K562 (cell line): ENCODE measurements around the gene SV2C. TPM values are rescaled to one million over a fixed set of nuclear protein-coding genes. Genes with fewer than 3 reads are reported as not detected.

ENCODE experiments used
- CREBBP ChIP-seq: IDR thresholded peaks from one replicate; pipeline ENCODE4 v1.6.1; 2012; ENCODE audit warnings: low read depth, mild to moderate bottlenecking, control low read depth, inconsistent platforms, low read length
- GATA2 ChIP-seq: sonication (generic); formaldehyde crosslinking; IDR thresholded peaks from 2 replicates; pipeline ENCODE4 v1.4.0; 2020; ENCODE audit warnings: mild to moderate bottlenecking, missing genetic modification reagents
- GATAD2B ChIP-seq: fragments of 450-650 bp; IDR thresholded peaks from 2 replicates; pipeline ENCODE4 v1.6.1; 2017; ENCODE audit warnings: mild to moderate bottlenecking, borderline replicate concordance
- HDAC3 ChIP-seq: fragments of 450-650 bp; IDR thresholded peaks from 2 replicates; pipeline ENCODE4 v1.6.1; 2018; ENCODE audit warnings: borderline replicate concordance, mild to moderate bottlenecking, moderate library complexity; ENCODE audit not compliant: partially characterized antibody
- MAFG ChIP-seq: fragments of 450-650 bp; conservative IDR thresholded peaks from 2 replicates; pipeline ENCODE4 v1.6.1; 2016; ENCODE audit warnings: missing genetic modification characterization, missing compliant biosample characterization
- NR2C2 ChIP-seq, 2 experiments: fragments of 200-800 bp in 1 of 2; sonication (Bioruptor generic) in 1 of 2; sonication (generic) in 1 of 2; formaldehyde crosslinking in 1 of 2; IDR thresholded peaks; 2 replicates each; pipeline versions ENCODE4 v1.6.1 to v1.8.0; 2016 to 2022; ENCODE audit warnings: mild to moderate bottlenecking in 1 of 2, missing compliant biosample characterization in 1 of 2, missing genetic modification characterization in 1 of 2, missing genetic modification reagents in 1 of 2
- SMC3 ChIP-seq: conservative IDR thresholded peaks from 2 replicates; pipeline ENCODE4 v1.6.1; 2011; ENCODE audit warnings: low read depth, low read length, improper control_type of control experiment; ENCODE audit not compliant: insufficient read depth
- SOX6 ChIP-seq: fragments of 450-650 bp; IDR thresholded peaks from 2 replicates; pipeline ENCODE4 v1.6.1; 2014; ENCODE audit warnings: mild to moderate bottlenecking
- TBP ChIP-seq: optimal IDR thresholded peaks from 2 replicates; pipeline ENCODE3; 2011; ENCODE audit warnings: low read depth, low read length, improper control_type of control experiment
- TEAD4 ChIP-seq, 2 experiments: sonication (generic) in 1 of 2; formaldehyde crosslinking in 1 of 2; IDR thresholded peaks; 2 replicates each; pipeline versions ENCODE4 v1.6.1 to v1.8.0; 2012 to 2022; ENCODE audit warnings: borderline replicate concordance in 1 of 2, inconsistent platforms in 1 of 2, low read length in 1 of 2, mild to moderate bottlenecking in 1 of 2, missing genetic modification reagents in 1 of 2
- TRIM24 ChIP-seq, 2 experiments: fragments of 450-650 bp; IDR thresholded peaks; 2 replicates each; pipeline ENCODE4 v1.6.1; 2016
- YY1 ChIP-seq, 3 experiments: IDR thresholded peaks; 2 replicates each; pipeline ENCODE4 v1.6.1; 2011; ENCODE audit warnings: low read length in 2 of 3, mild to moderate bottlenecking in 2 of 3, moderate library complexity in 2 of 3, borderline replicate concordance in 1 of 3, control low read depth in 1 of 3, low read depth in 1 of 3; ENCODE audit not compliant: insufficient read depth in 3 of 3, insufficient replicate concordance in 2 of 3, control insufficient read depth in 1 of 3, insufficient read length in 1 of 3; ENCODE audit errors: extremely low read depth in 1 of 3
- ZNF274 ChIP-seq: IDR thresholded peaks from 2 replicates; pipeline ENCODE4 v1.6.1; 2011; ENCODE audit warnings: low read depth, mild to moderate bottlenecking, low read length, moderate library complexity, borderline replicate concordance
- polyA plus RNA-seq, 8 experiments: library from polyadenylated mRNA; depleted of rRNA in 4 of 8; stranded (reverse) in 5 of 8; unstranded in 3 of 8; fragments of >200 nt; fragmentation: Nextera tagmentation in 2 of 8; fragmentation: Illumina TruSeq in 1 of 8; extraction: Ambion mirVana in 2 of 8; extraction: Trizol in 1 of 8; gene quantifications; 2 replicates each; pipeline versions ENCODE4 v1.2.1 to v1.2.3, GENCODE V29; 2011 to 2014; ENCODE audit warnings: inconsistent platforms in 1 of 8, missing spikeins in 1 of 8
- total RNA-seq, 7 experiments: library from RNA; depleted of rRNA in 6 of 7; stranded (reverse); fragments of >200 nt in 6 of 7; fragmentation: Illumina TruSeq in 2 of 7; extraction: Trizol in 2 of 7; gene quantifications; 2 replicates each; pipeline versions ENCODE4 v1.2.1 to v1.2.3, GENCODE V29; 2011 to 2021; ENCODE audit warnings: low replicate concordance in 1 of 7
- TF ChIP-seq, protein P1 (sequence below): sonication (generic); formaldehyde crosslinking; IDR thresholded peaks from 2 replicates; pipeline ENCODE4 v1.9.0; 2022; ENCODE audit warnings: mild to moderate bottlenecking, missing genetic modification reagents
- TF ChIP-seq, protein P2 (sequence below): fragments of 450-650 bp; IDR thresholded peaks from 2 replicates; pipeline ENCODE4 v1.6.1; 2016

SV2C gene
- total and polyA plus RNA-seq, 9 of the 15 experiments (the other 6 are each of a cell fraction or from before 2014, with no cell fraction given), result 0.05 TPM; not detected in 8

GRCh38 chr5:76363352-76364225, 280.4 kb downstream of the SV2C start (continued):
- TF ChIP-seq, protein P1, sequence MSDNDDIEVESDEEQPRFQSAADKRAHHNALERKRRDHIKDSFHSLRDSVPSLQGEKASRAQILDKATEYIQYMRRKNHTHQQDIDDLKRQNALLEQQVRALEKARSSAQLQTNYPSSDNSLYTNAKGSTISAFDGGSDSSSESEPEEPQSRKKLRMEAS (CRISPR knock-in tag), result 0 out of 2 replicates have a peak, but pooled peaks have one; percentile 15
- TF ChIP-seq SMC3 (no peak), NR2C2 (CRISPR knock-in tag; IDR thresholded peaks at IDR 0.05) (no peak), NR2C2 (tag; IDR thresholded peaks at IDR 0.05) (peak; percentile 72), SOX6 (peak; percentile 83), HDAC3 (peak; percentile 65), TEAD4 (IDR thresholded peaks at IDR 0.05; ENCODE audit: low read length) (peak; percentile 92), TEAD4 (CRISPR knock-in tag; IDR thresholded peaks at IDR 0.05; ENCODE audit: borderline replicate concordance) (no peak), CREBBP (no peak), ZNF274 (no peak), TRIM24 (IDR thresholded peaks at IDR 0.05) (peak; percentile 70 to 77), GATA2 (CRISPR knock-in tag) (peak; percentile 67), MAFG (peak; percentile 29; the same call in 1 of the 2 replicates), GATAD2B (peak; percentile 63; the same call in 1 of the 2 replicates), YY1 (IDR thresholded peaks at IDR 0.05; ENCODE audit: borderline replicate concordance in 1 of 3, control insufficient read depth in 1 of 3, extremely low read depth in 1 of 3, insufficient read depth in 3 of 3, insufficient read length in 1 of 3, insufficient replicate concordance in 2 of 3, low read depth in 1 of 3, low read length in 2 of 3) (peak in 1 of 3 experiments; percentile 15), TBP (peak; percentile 66)
- TF ChIP-seq, protein P2, sequence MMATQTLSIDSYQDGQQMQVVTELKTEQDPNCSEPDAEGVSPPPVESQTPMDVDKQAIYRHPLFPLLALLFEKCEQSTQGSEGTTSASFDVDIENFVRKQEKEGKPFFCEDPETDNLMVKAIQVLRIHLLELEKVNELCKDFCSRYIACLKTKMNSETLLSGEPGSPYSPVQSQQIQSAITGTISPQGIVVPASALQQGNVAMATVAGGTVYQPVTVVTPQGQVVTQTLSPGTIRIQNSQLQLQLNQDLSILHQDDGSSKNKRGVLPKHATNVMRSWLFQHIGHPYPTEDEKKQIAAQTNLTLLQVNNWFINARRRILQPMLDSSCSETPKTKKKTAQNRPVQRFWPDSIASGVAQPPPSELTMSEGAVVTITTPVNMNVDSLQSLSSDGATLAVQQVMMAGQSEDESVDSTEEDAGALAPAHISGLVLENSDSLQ, result peak; percentile 96
